Stimulated activated CD4-positive, alpha-beta T cell treated with anti-CD3 and anti-CD28 coated beads, Interleukin-12 subunit alpha, Interleukin-12 subunit beta, amount 100 ng/mL, for 48 hours (primary cell): ENCODE measurements around the gene C12orf57.

Experiments
- DNase-seq, 3 donors: peaks; one replicate each; pipeline ENCODE4 v3.0.0-alpha.2; 2020; ENCODE audit warnings: low read depth in 2 of 3, low spot score in 1 of 3

Gene C12orf57

GRCh38 chr12:6987956-6988553 lies 44.2 kb downstream of the C12orf57 start:
- DNase-seq: no peak
